Stimulated activated CD4-positive, alpha-beta T cell treated with anti-CD3 and anti-CD28 coated beads, TNF-alpha, amount 100 ng/mL, for 24 hours (primary cell): Measurements from ENCODE around the gene DSTYK.
A peak's percentile ranks its signal among the peaks of the same experiment; 100 is the strongest.
"Not testable (repeated sequence)": the region's sequence is repeated elsewhere in the genome, so short reads cannot be mapped to it uniquely, and the experiment has no call there.

Source experiments
- DNase-seq, 3 experiments: peaks; one replicate each; pipeline ENCODE4 v3.0.0-alpha.2; 2020; ENCODE audit warnings: low read depth in 3 of 3

DSTYK gene

GRCh38 chr1:205171369-205171768 lies 40.1 kb downstream of the DSTYK start:
- DNase-seq: no peak

GRCh38 chr1:205170532-205171269 lies 40.8 kb downstream of the DSTYK start:
- DNase-seq: no peak

GRCh38 chr1:205169248-205169647 lies 42.3 kb downstream of the DSTYK start:
- DNase-seq: no peak

GRCh38 chr1:205168291-205168690 lies 43.2 kb downstream of the DSTYK start:
- DNase-seq: no peak

- DNase-seq: no peak
Measured at GRCh38 chr1:205162301-205162700, 49.2 kb downstream of the DSTYK start.

- DNase-seq: no peak
Measured at GRCh38 chr1:205161076-205161475, 50.4 kb downstream of the DSTYK start.

- DNase-seq: no peak
Measured at GRCh38 chr1:205158048-205158616, 53.4 kb downstream of the DSTYK start.

- not testable (repeated sequence) for DNase-seq
Measured at GRCh38 chr1:205155665-205156377, 55.7 kb downstream of the DSTYK start.

GRCh38 chr1:205152505-205152904 lies 59.0 kb downstream of the DSTYK start:
- no peak for DNase-seq

GRCh38 chr1:205150651-205151428 lies 60.7 kb downstream of the DSTYK start:
- DNase-seq: no peak

GRCh38 chr1:205147191-205147835 lies 64.2 kb downstream of the DSTYK start:
- no peak for DNase-seq

GRCh38 chr1:205144751-205145150 lies 66.8 kb downstream of the DSTYK start:
- DNase-seq: no peak

- DNase-seq: no peak
Measured at GRCh38 chr1:205144046-205144720, 67.3 kb downstream of the DSTYK start.

- no peak for DNase-seq
Measured at GRCh38 chr1:205142102-205142469, 69.4 kb downstream of the DSTYK start.

- DNase-seq: peak; percentile 42 to 71 (median 51)
Measured at GRCh38 chr1:205141236-205142101, 70.0 kb downstream of the DSTYK start.

- DNase-seq: no peak
Measured at GRCh38 chr1:205140113-205140512, 71.4 kb downstream of the DSTYK start.

GRCh38 chr1:205137901-205138300 lies 73.6 kb downstream of the DSTYK start:
- DNase-seq: no peak

- DNase-seq: no peak
Measured at GRCh38 chr1:205133287-205133686, 78.2 kb downstream of the DSTYK start.

GRCh38 chr1:205129447-205130029 lies 82.0 kb downstream of the DSTYK start:
- no peak for DNase-seq

GRCh38 chr1:205128050-205128449 lies 83.5 kb downstream of the DSTYK start:
- DNase-seq: no peak
